Endometrium (tissue), 2 donors: ENCODE results near the gene UGT1A4.

ENCODE experiments used
- FAIRE-seq: peaks from 2 replicates; lab custom pipeline; 2012; peaks lifted over from hg19 to GRCh38; lab: Jason Lieb, UNC
- donor health status: control.
- donor health status: control.

Gene UGT1A4

DNA sequence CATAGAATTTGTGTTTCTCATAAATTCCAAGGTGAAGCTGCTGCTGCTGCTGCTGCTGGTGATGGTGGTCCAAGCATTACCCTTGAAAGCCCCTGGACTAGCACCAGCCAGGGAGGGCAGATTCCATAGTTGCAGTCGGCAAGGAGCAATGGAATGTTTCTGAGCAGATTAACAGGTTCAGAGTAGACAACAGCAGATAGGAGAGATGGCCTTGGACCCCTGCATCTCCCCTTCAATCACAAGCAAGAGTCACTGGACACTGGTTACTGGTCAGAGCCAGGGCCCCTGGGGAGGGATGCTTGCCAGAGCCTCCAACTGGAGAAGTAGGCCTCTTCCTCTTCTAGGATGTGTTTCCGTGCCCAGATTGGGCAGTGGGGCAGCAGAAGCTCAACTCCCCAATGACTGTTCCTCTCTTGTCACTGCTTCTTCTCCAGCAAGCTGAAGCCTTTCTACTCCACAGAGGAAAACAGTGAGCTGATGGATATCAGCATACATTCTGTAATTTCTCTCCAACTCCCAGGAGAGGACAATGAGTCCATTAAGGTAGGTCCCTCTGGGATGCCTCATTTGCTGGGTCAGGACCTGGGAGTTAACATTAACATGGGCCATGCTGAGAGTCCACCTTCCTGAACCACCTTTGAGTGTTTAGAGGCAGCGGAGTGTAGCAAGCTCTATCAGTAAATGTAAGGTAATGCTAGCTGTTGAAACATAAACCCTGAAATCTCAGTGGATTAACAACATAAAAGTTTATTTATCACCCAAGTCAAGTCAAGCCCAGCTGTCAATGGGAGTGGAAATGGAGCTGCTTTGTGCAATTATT lies 94.9 kb downstream of the UGT1A4 start:
- FAIRE-seq = no peak

DNA sequence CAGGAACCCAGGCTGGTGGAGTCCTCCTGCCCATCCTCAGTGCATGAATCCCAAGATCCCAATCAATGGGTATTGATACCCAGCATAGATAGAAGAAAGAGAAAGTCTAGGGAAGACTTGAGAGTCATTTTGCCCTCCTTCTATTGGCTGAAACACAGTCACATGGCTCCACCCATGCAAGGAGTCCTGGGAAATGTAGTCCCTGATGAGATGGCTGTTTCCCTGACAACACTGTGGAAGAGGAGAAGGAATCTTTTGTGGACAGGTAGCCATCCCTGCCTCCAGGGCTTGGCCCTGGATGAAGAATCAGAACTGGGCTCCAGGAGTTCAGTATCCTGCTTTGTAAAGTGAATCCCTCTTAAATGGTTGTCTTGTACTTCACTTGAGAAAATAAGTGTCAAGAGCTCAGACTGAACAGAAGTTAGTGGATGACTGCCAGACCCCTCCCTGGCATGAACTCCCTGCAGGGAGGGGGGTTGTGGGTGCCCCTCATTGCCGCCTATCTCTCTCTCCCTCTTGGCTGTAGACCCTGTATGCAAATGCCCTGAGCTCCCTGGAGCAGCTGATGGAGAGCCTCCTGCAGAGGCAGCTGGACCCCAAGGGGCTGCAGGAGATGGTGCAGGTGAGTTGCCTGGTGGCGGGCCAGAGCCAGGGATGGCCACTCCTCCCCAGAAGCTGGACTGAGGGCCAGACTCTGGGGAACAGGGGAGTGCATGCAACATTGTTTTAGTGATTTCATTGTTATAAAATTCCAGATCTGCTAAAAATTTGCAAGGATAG lies 95.7 kb downstream of the UGT1A4 start:
- no peak for FAIRE-seq

- no peak for FAIRE-seq
Observed at GRCh38 chr2:233815861-233816260, 97.3 kb downstream of the UGT1A4 start.

DNA sequence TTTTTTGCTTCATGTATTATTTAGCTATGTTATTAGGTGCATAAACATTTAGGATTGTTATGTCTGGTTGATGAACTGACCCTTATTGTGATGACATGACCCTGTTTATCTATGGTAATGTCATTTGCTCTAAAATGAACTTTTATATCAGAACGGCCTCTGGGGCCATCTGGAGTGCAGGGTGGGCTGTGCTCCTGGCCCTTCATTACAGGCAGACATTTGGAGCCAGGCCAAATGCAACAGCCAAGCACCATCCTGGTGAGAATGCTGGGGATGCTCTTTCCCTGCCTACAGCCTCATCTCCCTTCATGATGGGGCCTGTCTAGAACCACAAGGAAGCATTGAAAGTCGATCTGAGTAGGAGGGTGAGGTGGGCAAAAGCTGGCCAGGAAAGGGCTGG lies 97.8 kb downstream of the UGT1A4 start:
- no peak for FAIRE-seq

DNA sequence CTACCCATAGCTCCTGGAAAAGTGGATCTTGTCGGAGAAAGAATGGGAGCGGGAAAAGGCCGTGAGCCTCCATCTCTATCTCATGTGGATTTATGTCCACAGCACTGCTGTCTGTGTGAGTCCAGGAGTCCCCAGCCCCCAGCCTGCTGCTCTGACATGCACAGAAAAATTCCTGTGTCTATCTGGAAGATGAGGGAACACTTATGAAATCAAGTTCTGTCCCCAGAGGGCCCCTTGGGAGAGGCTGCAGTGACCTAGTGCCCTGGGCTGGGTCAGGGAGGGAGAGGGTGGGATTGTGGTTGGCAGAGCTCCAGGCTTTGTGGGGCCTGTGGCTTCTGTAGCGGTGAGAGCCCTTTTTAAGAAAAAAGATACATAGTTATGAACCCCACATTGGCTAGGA lies 98.2 kb downstream of the UGT1A4 start:
- FAIRE-seq = no peak

DNA sequence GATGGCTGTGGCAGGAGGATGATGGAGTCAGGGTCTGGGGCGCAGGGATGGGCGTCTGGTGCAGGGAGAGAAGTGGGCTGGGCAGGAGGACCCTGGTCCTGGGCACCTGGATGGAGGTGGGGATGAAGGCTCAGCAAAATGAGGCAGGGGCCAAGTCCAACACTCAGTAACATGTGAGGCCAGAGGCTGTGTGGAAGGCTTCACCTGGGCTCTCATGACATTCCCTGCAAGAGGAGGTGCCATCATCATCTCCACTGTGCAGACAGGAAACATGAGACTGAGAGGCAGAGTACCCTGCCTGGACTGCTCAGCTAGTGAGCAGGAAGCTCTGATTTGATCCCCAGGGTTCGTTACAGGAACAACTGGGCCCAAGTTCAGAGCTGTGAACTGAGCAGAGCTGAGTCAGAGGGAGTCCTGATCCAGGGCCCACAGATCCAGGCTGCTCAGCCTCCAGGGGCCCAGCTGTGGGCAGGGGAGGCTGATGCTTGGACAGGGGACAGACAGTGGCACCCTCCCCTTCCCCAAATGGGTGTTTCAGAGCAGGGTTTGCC lies 98.9 kb downstream of the UGT1A4 start:
- FAIRE-seq = no peak

DNA sequence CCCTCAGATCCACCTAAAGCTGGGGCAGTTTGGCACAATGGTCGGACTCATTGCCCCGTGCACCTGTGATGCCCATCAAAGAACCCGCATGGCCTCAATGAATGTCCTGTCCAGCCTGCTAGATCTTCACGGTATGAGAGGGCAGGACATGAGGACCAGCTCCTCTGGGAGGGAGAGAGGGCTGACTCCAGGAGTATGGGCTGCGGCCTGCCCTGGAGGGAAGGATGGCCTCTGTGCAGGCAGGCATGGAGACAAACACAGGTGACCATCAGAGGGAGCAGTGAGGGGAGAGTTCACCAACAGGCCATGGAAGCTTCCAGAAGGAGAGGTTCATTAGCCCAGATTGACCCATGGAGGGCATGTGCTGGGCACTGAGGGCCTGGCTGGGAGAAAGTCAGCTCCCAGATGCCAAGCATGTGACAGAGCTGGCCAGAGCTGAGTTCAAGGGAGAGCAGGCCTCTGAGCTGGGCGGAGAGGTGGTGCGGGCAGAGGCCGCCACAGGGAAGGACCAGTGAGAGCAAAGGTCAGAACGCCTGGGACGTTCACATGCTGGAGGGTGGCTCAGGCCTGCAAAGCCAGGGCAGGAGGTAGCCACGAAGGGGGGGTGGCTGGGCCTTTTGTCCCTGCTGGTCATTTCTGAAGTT lies 99.6 kb downstream of the UGT1A4 start:
- FAIRE-seq = no peak

DNA sequence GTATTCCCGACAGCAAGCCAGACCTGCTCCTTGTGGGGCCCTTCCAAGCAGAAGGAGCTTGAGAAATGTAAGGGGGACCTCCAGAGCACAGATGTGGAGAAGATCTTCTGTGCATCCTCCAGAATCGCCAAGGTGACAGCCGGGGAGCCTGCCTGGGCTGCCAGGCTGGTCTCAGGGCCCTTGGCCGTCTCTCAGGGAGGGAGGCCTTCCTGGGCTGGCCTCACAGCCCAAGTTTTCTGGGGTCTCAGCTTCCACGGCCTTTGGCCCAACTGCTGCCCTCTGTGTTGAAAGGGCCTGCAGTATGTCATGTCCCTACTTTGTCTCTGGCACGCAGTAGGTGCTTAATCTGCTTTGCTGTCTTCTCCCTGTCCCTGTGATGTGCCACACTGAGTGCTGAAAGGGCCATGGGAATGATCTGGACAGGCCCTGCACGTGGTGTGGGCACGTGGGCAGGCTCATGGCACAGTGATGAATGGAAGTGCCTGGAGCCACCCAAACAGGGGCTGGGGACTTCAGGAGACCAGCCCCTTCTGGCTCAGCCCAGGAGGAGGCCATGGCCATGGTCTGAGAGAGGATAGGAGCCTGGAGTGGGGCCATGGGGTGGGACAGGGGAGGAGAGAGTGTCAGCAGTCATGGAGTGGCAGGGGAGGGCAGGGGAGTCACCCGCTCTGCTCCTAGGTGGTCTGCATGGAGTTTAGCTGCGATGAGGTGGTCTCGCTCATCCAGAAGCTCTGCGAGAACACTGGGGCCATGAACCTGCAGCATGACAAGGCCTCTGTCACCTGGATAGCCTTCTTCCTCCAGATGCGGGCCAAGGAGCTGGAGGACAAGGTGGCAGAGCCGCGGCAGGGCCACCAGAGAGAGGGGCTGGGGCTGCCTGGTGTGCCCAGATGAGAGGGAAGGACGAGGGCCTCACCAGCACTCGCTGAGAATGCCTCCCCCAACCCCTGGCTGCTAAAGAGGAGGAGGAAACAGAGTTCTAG lies 100.4 kb downstream of the UGT1A4 start:
- FAIRE-seq = no peak

- FAIRE-seq = no peak
Observed at GRCh38 chr2:233819884-233820773, 101.6 kb downstream of the UGT1A4 start.

GRCh38 chr2:233820774-233821105 lies 102.2 kb downstream of the UGT1A4 start:
- FAIRE-seq = no peak

DNA sequence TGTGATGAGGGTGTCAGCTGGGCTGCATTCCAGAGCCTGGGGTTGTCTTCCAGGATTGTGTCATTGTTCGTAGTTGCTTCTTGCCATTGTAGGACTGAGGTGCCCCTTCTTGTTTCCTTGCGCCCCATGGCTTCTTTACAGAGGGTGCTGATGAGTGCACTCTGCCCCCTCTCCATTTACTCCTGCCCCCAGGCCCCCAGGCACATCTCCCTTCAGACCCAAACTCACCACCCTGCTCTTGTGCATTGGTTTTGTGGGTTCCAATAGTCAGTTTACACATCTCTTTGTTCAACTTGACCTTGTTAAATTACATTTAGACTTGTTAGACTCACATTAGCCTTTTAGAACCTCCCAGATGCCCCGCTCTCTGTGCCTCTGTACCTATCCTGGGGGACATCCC lies 102.7 kb downstream of the UGT1A4 start:
- no peak for FAIRE-seq

DNA sequence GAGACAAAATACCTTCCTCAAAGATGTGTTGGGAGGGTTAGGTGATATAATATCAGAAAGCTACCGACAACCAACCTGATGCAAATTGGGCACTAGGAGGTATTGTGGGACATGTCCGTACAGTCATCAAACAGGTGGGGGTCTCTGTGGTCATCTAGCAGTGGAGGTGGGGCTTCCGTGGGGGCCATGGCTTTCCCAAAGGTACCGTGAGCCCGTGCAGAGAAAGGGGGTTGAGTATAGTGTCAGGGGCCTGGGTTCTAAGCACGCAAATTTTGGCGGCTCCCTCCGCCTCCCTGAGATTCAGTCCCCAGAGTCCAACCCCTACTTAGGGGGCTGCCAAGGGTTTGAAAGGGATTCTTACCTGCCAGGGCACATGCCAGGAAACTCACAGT lies 103.2 kb downstream of the UGT1A4 start:
- FAIRE-seq = no peak

DNA sequence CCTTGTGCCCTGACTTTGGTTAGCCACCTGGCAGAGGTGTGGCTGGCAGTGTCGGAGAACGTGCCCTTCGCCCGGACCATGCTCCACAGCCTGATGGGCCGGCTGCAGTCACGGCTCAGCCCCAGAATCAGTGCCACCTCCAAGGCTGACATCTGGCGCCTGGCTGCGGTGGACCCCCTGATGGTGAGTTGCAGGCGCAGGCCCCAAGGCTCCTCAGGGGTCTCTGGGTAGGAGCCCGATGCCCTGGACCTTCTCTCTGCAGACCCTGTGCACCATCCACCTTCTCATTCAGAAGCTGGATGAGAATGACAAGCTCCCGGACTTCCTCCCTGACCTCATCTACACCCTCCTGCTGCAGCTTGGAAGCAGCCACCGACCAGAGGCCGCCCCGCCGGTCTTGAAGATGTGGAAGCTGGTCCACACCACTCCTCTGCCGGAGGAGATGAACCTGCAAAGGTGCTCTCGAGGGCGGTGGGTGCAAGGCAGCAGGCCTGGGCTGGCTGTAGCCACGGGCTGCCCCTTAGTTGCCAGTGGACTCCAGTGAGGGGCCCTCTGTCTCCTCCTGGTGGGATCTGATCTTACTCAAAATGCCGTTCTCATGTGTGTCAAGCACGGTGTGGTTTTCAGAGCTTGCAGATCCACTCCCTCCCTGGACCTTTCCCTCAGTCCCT lies 103.7 kb downstream of the UGT1A4 start:
- no peak for FAIRE-seq
